Heart left ventricle (tissue), 16 donors: ENCODE data around the gene TMEM218. TPM values are rescaled to one million over a fixed set of nuclear protein-coding genes. Genes with fewer than 3 reads are reported as not detected.

Source experiments
- ATAC-seq, 4 donors: fragments of 200-7000 bp; cut with Tn5 transposase; one replicate each; pipeline ENCODE4 v1.9.1; 2020 to 2022; ENCODE audit warnings: moderate library complexity in 4 of 4, mild to moderate bottlenecking in 3 of 4, moderate number of reproducible peaks in 1 of 4
- DNase-seq, 5 donors: peaks; one replicate each; pipeline ENCODE4 v3.0.0-alpha.2; 2020
- H3K27ac ChIP-seq, 12 donors: fragments of 200-600 bp; sonication (generic) in 4 of 12; one replicate each; pipeline versions ENCODE4 v1.5.0 to v1.8.0; 2016 to 2022; ENCODE audit warnings: mild to moderate bottlenecking in 2 of 12
- H3K27me3 ChIP-seq, 9 donors: fragments of 200-600 bp; sonication (generic) in 2 of 9; one replicate each; pipeline versions ENCODE4 v1.5.1 to v1.8.0; 2016 to 2022; ENCODE audit warnings: mild to moderate bottlenecking in 3 of 9
- H3K36me3 ChIP-seq, 9 donors: fragments of 200-600 bp; sonication (generic) in 2 of 9; one replicate each; pipeline versions ENCODE4 v1.5.0 to v1.8.0; 2018 to 2022; ENCODE audit warnings: mild to moderate bottlenecking in 2 of 9
- H3K4me1 ChIP-seq, 12 donors: fragments of 200-600 bp; sonication (generic) in 4 of 12; one replicate each; pipeline versions ENCODE4 v1.5.0 to v1.8.0; 2016 to 2022; ENCODE audit warnings: mild to moderate bottlenecking in 3 of 12
- H3K4me3 ChIP-seq, 12 donors: fragments of 200-600 bp; sonication (generic) in 4 of 12; one replicate each; pipeline versions ENCODE4 v1.5.0 to v1.8.0; 2017 to 2022; ENCODE audit warnings: mild to moderate bottlenecking in 9 of 12, moderate library complexity in 4 of 12
- H3K9me3 ChIP-seq, 12 donors: fragments of 200-600 bp; sonication (generic) in 4 of 12; one replicate each; pipeline versions ENCODE4 v1.5.0 to v1.8.0; 2016 to 2022; ENCODE audit warnings: mild to moderate bottlenecking in 1 of 12
- CTCF ChIP-seq, 12 donors: fragments of 200-600 bp; sonication (generic) in 4 of 12; IDR thresholded peaks; one replicate each; pipeline versions ENCODE4 v1.5.0 to v1.8.0; 2018 to 2022; ENCODE audit warnings: antibody characterized with exemption in 12 of 12, mild to moderate bottlenecking in 5 of 12
- POLR2A ChIP-seq, 2 donors: fragments of 450-650 bp; IDR thresholded peaks; one replicate each; pipeline ENCODE4 v1.6.1; 2017; ENCODE audit warnings: antibody characterized with exemption in 2 of 2, mild to moderate bottlenecking in 2 of 2, moderate library complexity in 2 of 2
- WGBS, 4 donors: extraction: QIAGEN DNeasy Blood & Tissue Kit in 2 of 4; methylation state at CpG; one replicate each; pipeline versions ENCODE4 v1.1.5 to v1.1.7; 2013 to 2018; 5-methylcytosine and 5-hydroxymethylcytosine counted together
- intact Hi-C, 10 donors: fragments of 100-400 bp; cut with DNase I; formaldehyde crosslinking; loops; one replicate each; pipeline versions ENCODE4 v1.11.1 to v1.14.2; 2022
- polyA plus RNA-seq, 2 donors: library from polyadenylated mRNA; stranded (reverse); fragments of 200-250 nt; gene quantifications; one replicate each; pipeline ENCODE4 v1.2.3, GENCODE V29; 2013
- total RNA-seq, 9 donors: library from RNA; depleted of rRNA in 2 of 9; stranded (reverse); fragments of >200 nt in 2 of 9; fragmentation: NEBNext Ultra II Directional in 3 of 9; extraction: Animal tissue kit (Norgen Biotek cat#: 25700) in 3 of 9; gene quantifications; one replicate each; pipeline versions ENCODE4 v1.1.0 to v1.2.4, GENCODE V29; 2016 to 2023
- donor health status: ischemic (EF 13 %, LVEDD 7.1; RV severe dilation, severe dysfunction).
- donor health status: healthy with polysubstance abuse.
- donor health status: DM: no; HTN: yes; CAD: no.
- donor health status: DM: no; HTN: no; CAD: no.
- donor health status: ischemic (EF 25% LVEDD 6.9; RV normal size, moderate dysfunction).
- donor health status: ischemic (EF 25% LVEDD 5.7; RV mildly dilated, moderate dysfunction).
- donor health status: healthy.
- donor health status: DM: yes; HTN: yes; CAD: no.
- donor health status: ischemic (EF 35%, LVEDD 5.7; RV mildly dilated, moderate dysfunction).
- donor health status: nonischemic (EF 11% LVEDD 7.7; RV severe dilation, severe dysfunction).
- donor health status: DM: yes; HTN: yes; CAD: no.
- donor health status: PGD.
- donor health status: ischemic (EF 29% LVEDD 5.4; RV normal size, mild dysfunction).
- donor health status: nonischemic (EF 23%, LVEDD 6.1; RV moderate dilation, normal function).

The TMEM218 gene
- total and polyA plus RNA-seq, 11 donors, result 4.7 to 21.8 (median 6.8) TPM

DNA sequence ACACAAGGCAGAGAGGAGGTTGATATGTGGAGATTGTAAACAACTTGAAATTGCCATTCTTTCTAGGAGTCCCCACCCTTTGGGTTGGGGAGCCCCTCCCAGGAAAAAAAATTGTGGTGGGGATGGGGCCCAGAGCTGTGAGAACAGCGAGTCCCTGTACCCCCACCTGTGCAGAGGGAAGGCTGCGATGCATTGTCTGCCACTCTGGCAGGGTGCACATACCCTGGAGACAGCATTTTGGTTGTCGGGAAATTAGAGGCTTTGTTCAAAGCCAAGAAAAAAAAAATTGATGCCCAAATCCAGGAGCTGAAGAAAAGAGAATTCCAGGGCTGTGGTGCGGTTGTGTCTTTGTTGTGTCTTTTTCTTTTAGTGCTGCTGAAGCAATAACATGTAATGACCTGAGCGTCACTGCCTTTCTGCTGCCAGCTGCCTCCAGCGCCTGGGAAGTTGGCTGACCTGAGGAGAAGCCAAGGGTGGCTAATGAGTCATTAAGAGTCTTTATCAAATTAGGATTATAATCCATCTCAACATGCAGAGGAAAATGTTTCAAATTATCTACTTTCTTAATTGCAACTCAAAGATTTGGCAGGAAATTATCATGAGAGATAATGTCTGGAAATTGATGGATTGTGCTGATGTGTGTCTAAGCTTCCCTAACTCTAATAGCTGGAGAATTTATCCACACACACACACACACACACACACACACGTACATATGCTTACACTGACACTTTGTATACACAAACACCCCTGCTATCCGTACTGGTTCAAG, 45.1 kb upstream of the TMEM218 start:
- Histone ChIP-seq H3K9me3 (no peaks in the 10 kb centered on the region), H3K27ac (no peak overlapping the region), H3K4me1 (no peaks in the 10 kb centered on the region), H3K36me3 (no peaks in the 10 kb centered on the region), H3K4me3 (no peak overlapping the region), H3K27me3 (peaks cover 0 to 11% (median 0%) of the 10 kb centered on the region in 9 donors)
- intact Hi-C loops, result no loop called here
- 85 to 89% (median 85%) methylated on average over 8 of the region's 8 CpGs for WGBS, 4 donors
- ATAC-seq (no peak), DNase-seq (no peak)
- TF ChIP-seq CTCF (IDR thresholded peaks at IDR 0.05) (no peak), POLR2A (IDR thresholded peaks at IDR 0.05) (no peak)

DNA sequence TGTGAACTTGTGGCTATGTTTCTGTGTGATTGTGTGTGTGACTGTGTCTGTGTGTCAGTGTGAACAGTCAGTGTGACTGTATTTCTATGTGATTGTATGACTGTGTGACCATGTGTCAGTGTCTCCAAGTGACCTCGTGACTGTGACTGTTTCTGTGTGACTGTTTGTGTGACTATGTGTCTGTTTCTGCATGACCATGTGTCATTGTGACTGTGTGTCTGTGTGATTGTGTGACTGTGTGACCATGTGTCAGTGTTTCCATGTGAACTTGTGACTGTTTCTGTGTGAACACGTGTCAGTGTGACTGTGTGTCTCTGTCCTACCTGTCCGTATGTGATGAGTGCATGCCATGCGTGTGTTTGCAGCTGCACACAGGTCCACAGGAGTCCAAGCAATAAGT, 44.3 kb upstream of the TMEM218 start:
- no peaks in the 10 kb centered on the region for H3K9me3 ChIP-seq
- DNase-seq, result no peak

GRCh38 chr11:125155100-125155444, 43.6 kb upstream of the TMEM218 start:
- intact Hi-C loops, result no loop called here
- H3K4me1 ChIP-seq, result no peaks in the 10 kb centered on the region
- TF ChIP-seq CTCF (IDR thresholded peaks at IDR 0.05) (no peak), POLR2A (IDR thresholded peaks at IDR 0.05) (no peak)
- H3K9me3 ChIP-seq, result no peaks in the 10 kb centered on the region
- no peak overlapping the region for H3K27ac ChIP-seq
- peaks cover 0 to 11% (median 0%) of the 10 kb centered on the region in 9 donors for H3K27me3 ChIP-seq
- no peak overlapping the region for H3K4me3 ChIP-seq
- ATAC-seq (no peak), DNase-seq (no peak)
- no peaks in the 10 kb centered on the region for H3K36me3 ChIP-seq
- 88 to 96% (median 92%) methylated on average over 6 of the region's 6 CpGs for WGBS, 4 donors

More for the DNA sequence above, 44.3 kb upstream of the TMEM218 start:
- no peak for ATAC-seq
- WGBS, 4 donors, result 86 to 92% (median 90%) methylated on average over 4 of the region's 4 CpGs
- Histone ChIP-seq H3K4me3 (no peak overlapping the region), H3K36me3 (no peaks in the 10 kb centered on the region), H3K4me1 (no peaks in the 10 kb centered on the region), H3K27me3 (peaks cover 0 to 11% (median 0%) of the 10 kb centered on the region in 9 donors), H3K27ac (no peak overlapping the region)
- TF ChIP-seq POLR2A (IDR thresholded peaks at IDR 0.05) (no peak), CTCF (IDR thresholded peaks at IDR 0.05) (no peak)
- intact Hi-C loops, result no loop called here

DNA sequence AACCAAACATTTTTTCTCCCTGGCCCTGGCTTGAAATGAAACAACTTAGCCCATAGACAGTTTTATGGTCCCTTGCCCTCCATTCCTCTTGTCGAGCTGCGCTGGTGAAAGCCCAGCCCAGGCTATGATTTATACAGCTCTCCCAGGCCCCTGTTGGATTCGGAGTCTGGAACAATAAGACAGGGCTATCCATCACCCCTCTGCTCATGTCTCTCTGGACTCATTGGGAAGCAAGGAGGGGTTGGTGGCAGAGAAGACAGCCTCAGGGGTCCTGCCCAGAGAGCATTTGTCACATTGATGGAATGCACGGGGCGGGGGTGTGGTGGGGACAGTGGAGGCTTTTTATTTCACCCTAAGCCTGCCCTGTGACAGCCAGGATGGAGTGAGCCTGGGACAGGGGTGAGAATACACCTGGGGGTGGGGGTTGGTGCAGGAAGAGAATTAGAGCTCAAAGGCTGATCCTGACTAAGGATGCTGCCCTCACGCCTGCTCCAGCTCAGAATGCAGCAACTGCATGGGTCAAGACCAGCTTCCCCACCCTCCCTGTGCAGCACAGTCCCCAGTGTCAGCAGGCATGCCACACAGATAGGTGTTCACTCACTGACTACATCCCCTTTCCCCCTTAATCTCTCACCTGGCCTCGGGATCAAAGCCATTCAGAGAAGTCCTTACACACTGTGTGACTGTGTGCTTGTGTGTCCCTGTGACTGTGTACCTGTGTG, 43.1 kb upstream of the TMEM218 start:
- intact Hi-C loops, result no loop called here
- ATAC-seq, result no peak

More for the DNA sequence above, 43.1 kb upstream of the TMEM218 start:
- Histone ChIP-seq H3K4me3 (no peak overlapping the region), H3K9me3 (no peaks in the 10 kb centered on the region), H3K27me3 (peaks cover 0 to 11% (median 0%) of the 10 kb centered on the region in 9 donors), H3K36me3 (no peaks in the 10 kb centered on the region), H3K4me1 (no peaks in the 10 kb centered on the region), H3K27ac (no peak overlapping the region)
- TF ChIP-seq POLR2A (IDR thresholded peaks at IDR 0.05) (no peak), CTCF (IDR thresholded peaks at IDR 0.05) (no peak)
- no peak for DNase-seq
- WGBS, 4 donors, result 47 to 72% (median 62%) methylated on average over 6 to 7 of the region's 7 CpGs
